GM21423 (cell line): Measurements from ENCODE around the gene FOXL1.

ENCODE experiments used
- ATAC-seq: cut with Tn5 transposase; IDR thresholded peaks from one replicate; pipeline ENCODE4 v1.9.1; 2021; ENCODE audit warnings: mild to moderate bottlenecking, moderate library complexity; ENCODE audit not compliant: unreplicated experiment

The FOXL1 gene

GRCh38 chr16:86598607-86599565 is 20.5 kb downstream of the FOXL1 start:
- no peak for ATAC-seq

- no peak for ATAC-seq
These were observed 23.0 kb downstream of the FOXL1 start for GRCh38 chr16:86601356-86601755.

DNA sequence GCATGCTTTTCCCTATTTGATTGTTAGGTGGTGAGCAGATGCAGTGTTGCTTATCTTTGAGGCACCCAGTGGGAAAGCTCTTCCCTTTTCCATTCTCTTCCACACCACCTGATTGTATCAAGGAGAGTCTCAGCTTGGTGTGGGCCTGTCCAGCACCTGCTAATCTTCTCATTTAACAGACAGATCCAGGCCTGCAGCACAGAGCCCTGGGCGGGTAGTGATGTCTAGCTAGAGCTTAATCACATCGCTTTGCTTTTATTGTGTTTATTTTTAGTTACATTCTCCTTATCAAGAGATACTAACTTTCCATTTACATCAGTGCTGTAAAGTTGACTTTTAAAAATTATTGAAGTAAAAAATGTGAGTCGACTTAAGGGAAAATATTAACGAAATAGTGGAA is 24.2 kb downstream of the FOXL1 start:
- ATAC-seq, result no peak

DNA sequence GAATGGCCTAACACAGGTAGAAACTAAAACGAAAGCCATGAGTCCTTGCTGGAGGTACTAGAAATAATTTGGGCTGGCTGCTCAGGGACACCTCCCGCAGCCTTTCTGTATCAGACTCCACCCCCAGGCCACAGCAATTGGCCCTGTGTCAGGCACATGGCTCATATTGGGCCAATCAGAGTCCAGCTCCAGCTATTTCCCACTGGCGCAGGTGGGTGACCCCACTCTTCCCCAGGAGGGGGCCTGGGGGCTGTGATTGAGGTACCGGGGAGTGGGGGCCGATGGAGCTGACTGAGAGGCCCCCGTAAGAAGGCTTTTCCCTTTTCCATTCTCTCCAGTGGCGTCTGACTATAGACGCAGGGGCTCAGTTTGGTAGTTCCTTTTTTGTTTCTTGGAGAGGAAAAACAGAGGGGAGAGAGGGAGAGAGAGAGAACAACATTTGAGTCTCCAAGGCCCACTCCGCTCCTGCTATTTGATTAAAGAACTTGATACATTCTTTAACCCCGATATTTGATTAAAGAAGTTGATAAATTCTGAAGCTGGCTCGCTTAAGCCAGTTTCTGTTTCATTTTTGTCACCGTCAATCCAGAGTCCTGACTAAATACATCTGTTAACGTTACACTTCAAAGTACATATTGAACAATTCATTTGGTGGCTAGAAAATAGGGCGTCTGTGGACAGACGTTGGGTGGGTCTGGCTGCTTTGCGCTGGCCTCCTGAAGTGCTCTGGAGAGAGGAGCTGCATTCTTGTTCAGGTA is 26.3 kb downstream of the FOXL1 start:
- ATAC-seq, result no peak

DNA sequence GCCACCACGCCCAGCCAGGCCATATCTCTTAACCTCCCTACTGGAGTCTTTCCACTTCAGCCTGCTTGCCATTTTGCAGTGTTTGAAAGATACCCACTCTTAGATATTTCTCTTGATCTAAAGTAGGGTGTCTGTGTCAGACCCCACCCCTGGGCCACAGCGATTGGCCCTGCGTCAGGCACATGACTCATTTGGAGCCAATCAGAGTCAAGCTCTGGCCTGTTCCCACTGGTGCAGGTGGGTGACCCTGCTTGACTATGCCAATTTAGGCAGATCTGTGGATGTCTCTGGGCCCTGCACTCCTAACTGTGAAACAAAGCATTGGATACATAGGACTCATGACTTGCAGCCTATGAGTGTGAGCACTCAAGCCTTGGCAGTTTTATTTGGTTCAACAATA is 27.6 kb downstream of the FOXL1 start:
- no peak for ATAC-seq

- ATAC-seq, result no peak
These were observed 30.0 kb downstream of the FOXL1 start for GRCh38 chr16:86608301-86608747.

DNA sequence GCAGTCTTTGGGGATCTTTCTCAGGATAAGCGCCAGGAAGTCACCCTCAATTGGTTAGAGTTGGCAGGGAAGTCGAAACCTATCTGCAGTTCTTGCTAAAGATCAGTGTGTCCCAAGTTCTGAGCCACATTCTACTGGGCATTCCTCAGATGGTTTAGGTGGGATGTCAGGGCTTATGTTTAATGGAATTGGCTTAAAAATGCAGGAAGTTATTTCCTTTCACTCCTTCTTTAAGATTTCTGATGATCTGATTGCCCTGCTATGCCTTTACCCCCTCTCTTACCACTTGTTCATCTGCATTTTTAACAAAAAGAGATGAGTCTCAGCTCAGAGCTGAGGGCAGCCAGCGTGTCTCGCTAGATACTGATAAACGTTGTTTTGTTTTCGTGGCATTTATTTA is 30.8 kb downstream of the FOXL1 start:
- no peak for ATAC-seq

DNA sequence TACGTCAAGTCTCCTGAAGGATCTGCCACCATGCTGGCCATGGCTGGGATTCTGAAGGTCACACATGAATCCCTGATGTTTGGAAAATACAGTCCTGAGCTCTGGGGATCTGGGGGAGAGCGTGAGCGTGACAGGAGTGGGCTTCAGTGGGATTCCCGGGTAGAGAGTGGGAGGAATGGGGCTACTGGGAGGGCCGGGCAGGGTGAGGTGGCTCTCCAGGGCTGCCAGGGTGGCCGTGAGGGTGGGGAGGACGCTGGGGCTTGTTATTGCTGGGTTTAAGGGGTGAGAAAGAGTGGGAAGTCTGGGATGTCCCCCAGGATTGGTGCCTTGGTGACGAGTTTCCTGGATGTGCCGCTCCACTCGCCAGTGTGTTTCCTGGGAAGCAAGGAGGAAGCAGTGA is 31.3 kb downstream of the FOXL1 start:
- ATAC-seq, result no peak

- no peak for ATAC-seq
These were observed 32.6 kb downstream of the FOXL1 start for GRCh38 chr16:86610779-86611524.

GRCh38 chr16:86611525-86611855 is 33.1 kb downstream of the FOXL1 start:
- no peak for ATAC-seq

DNA sequence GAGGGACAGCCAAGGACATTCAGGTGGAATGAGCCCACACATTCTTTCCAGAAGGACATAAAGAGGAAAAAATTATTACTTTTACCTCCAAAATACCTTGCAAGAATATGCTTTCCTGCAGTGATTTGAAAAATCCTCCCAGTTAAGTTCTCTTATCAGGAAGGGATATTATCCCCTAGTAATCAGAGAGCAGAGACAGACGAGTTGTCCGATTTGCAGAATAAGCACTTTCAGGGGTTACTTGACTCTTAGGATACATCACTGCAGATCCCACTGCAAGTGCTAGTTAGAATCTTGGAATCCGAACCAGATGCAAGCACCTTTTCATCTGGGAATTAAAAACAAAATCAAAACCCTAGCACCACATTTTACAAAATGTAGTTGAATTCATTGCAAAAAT is 33.6 kb downstream of the FOXL1 start:
- ATAC-seq, result no peak

- no peak for ATAC-seq
These were observed 36.4 kb downstream of the FOXL1 start for GRCh38 chr16:86614699-86615098.

GRCh38 chr16:86616906-86617305 is 38.6 kb downstream of the FOXL1 start:
- ATAC-seq, result no peak

DNA sequence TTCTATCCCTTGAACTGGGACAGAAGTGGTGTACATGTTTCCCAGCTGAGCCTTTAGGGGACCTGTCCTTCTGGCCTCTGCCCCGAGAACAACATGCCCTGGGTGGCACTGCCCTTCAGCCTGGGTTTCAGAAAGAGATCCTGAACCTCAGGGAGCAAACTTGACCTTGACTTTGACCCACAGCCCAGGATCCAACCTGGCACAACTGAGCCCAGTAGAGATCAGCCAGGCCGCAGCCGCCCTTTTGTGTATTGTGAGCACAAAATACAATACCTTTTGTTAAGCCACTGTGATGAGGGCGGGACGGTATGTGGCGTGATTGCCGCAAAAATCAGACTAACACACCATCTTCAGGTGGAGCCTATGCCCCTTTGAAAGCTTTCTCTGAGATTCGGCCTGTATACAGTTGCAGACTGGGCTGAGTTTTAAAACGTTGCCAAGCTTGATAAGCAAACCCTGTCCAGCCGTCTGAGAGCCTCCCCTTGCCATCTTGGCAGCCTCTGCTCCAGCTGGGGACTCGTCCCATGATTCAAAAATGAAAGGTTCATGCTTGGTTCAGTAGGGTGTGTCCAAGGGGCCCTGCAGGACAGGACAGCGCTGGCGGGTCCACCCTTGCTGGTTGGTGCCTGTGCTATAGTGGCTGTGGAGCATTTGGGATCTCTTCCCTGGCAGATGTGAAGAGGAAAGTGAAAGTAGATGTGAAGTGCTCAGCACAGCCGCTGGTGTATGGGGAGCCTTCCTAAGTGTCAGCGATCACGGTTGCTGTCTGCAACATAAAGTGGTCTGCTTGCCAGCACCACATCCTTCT is 40.3 kb downstream of the FOXL1 start:
- ATAC-seq, result no peak

- ATAC-seq, result no peak
These were observed 41.0 kb downstream of the FOXL1 start for GRCh38 chr16:86619239-86619794.

DNA sequence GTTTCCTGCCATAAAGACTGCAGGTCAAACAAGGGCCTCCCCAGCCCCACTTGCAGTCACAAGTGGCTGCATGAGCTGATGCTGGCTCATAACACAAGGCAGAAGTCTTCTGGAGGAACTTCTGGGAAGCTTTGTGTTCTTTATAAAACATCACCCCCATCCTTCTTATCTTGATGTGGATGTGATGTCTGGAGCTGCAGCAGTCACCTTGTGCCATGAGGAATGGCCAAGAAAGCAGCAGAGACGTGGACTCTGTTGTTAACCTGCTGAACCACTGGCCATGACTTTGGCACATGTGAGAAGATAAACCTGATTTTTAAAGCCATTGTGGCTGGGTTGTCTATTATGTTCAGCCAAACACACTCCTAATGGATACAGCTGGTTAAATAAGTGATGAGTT is 41.8 kb downstream of the FOXL1 start:
- ATAC-seq, result no peak

- no peak for ATAC-seq
These were observed 43.6 kb downstream of the FOXL1 start for GRCh38 chr16:86621966-86622365.

- no peak for ATAC-seq
These were observed 44.6 kb downstream of the FOXL1 start for GRCh38 chr16:86622700-86623615.

DNA sequence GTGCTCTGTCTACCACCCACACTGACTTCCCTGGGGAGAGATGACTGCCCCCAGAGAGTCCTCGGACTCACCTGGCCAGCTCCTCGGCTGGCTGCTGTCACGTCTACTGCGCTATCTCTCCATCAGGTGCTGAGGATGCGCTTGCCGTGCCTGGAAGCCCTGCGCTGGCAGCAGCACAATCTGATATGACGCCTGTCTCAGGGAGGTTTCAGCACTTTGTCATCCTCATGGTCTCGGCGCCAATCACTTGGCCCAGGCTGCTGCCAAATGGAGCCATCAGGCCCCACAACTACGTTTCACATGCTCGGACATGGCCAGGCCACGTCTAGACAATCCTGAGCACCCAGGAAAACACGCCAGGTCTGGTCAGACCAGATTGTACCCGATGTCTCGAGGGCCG is 46.7 kb downstream of the FOXL1 start:
- no peak for ATAC-seq
